H1 (cell line): ENCODE results near the gene ATAD3B. TPM values are rescaled to one million over a fixed set of nuclear protein-coding genes. Genes with fewer than 3 reads are reported as not detected.
"Not testable (repeated sequence)": the region's sequence is repeated elsewhere in the genome, so short reads cannot be mapped to it uniquely, and the experiment has no call there.

Experiments used
- CTCF ChIA-PET: fragments of 300-600 bp; sonication (Branson Sonifier 250); formaldehyde crosslinking; loops from one replicate; lab custom pipeline; 2021; ENCODE audit not compliant: partially characterized antibody; lab: Charles Lee
- POLR2A ChIA-PET: fragments of 300-600 bp; sonication (Branson Sonifier 250); formaldehyde crosslinking; loops from one replicate; lab custom pipeline; 2021; ENCODE audit warnings: inconsistent platforms; ENCODE audit not compliant: partially characterized antibody; lab: Charles Lee
- DNase-seq, 2 experiments: peaks; one replicate each; pipeline versions ENCODE4 v3.0.0 to v3.0.0-alpha.2; 2010 to 2022; ENCODE audit warnings: low spot score in 2 of 2, low read depth in 1 of 2, mixed read lengths in 1 of 2
- FAIRE-seq: peaks from 2 replicates; lab custom pipeline; 2011; peaks lifted over from hg19 to GRCh38; lab: Jason Lieb, UNC
- H2AFZ ChIP-seq: 2 replicates; pipeline ENCODE4 v1.8.1; 2012; ENCODE audit warnings: low read length, inconsistent platforms
- H2AK5ac ChIP-seq: 2 replicates; pipeline ENCODE4 v1.6.1; 2013; ENCODE audit warnings: low read depth, low read length
- H2BK120ac ChIP-seq: replicated peaks from 2 replicates; pipeline ENCODE3; 2013; ENCODE audit warnings: low read depth, low read length, inconsistent platforms
- H2BK12ac ChIP-seq: 2 replicates; pipeline ENCODE4 v1.6.1; 2013; ENCODE audit warnings: low read depth, low read length
- H2BK15ac ChIP-seq: 2 replicates; pipeline ENCODE4 v1.6.1; 2013; ENCODE audit warnings: low read length
- H2BK20ac ChIP-seq: 2 replicates; pipeline ENCODE4 v1.6.1; 2013; ENCODE audit warnings: low read length
- H2BK5ac ChIP-seq: 2 replicates; pipeline ENCODE4 v1.6.1; 2013; ENCODE audit warnings: low read depth, low read length
- H3K14ac ChIP-seq: 2 replicates; pipeline ENCODE4 v1.6.1; 2013; ENCODE audit warnings: inconsistent platforms; ENCODE audit not compliant: insufficient read length
- H3K18ac ChIP-seq: 2 replicates; pipeline ENCODE4 v1.6.1; 2013; ENCODE audit warnings: low read length; ENCODE audit errors: extremely low read depth
- H3K23ac ChIP-seq: 2 replicates; pipeline ENCODE4 v1.6.1; 2013; ENCODE audit warnings: inconsistent platforms; ENCODE audit not compliant: insufficient read length
- H3K23me2 ChIP-seq: 2 replicates; pipeline ENCODE4 v1.6.1; 2013; ENCODE audit warnings: low read depth, low read length
- H3K27ac ChIP-seq: 2 replicates; pipeline ENCODE4 v1.6.1; 2011; ENCODE audit warnings: low read depth, low read length, inconsistent platforms
- H3K27me3 ChIP-seq, 4 experiments: replicated peaks in 1 of 4; 1 replicate in 1 of 4; 2 replicates in 3 of 4; pipeline versions ENCODE4 v1.6.1 to v1.8.1; 2011 to 2013; ENCODE audit warnings: low read length in 3 of 4, mild to moderate bottlenecking in 3 of 4, inconsistent platforms in 2 of 4, mixed read lengths in 2 of 4, moderate library complexity in 1 of 4; ENCODE audit not compliant: control insufficient read depth in 3 of 4, insufficient read depth in 3 of 4; ENCODE audit errors: extremely low read depth in 1 of 4
- H3K36me3 ChIP-seq, 4 experiments: 2 replicates each; pipeline versions ENCODE4 v1.6.1 to v1.8.1; 2011 to 2013; ENCODE audit warnings: mild to moderate bottlenecking in 4 of 4, low read length in 3 of 4, moderate library complexity in 2 of 4, control low read depth in 1 of 4, inconsistent platforms in 1 of 4; ENCODE audit not compliant: insufficient read depth in 4 of 4, control insufficient read depth in 2 of 4
- H3K4ac ChIP-seq: replicated peaks from 2 replicates; pipeline ENCODE3; 2013; ENCODE audit warnings: low read length, low read depth, mixed read lengths, inconsistent platforms; ENCODE audit not compliant: insufficient read length
- H3K4me1 ChIP-seq, 4 experiments: replicated peaks in 1 of 4; 1 replicate in 1 of 4; 2 replicates in 3 of 4; pipeline versions ENCODE4 v1.6.1 to v1.8.1; 2011 to 2013; ENCODE audit warnings: low read length in 3 of 4, inconsistent platforms in 2 of 4, mixed read lengths in 1 of 4; ENCODE audit not compliant: insufficient read depth in 4 of 4, control insufficient read depth in 3 of 4
- H3K4me2 ChIP-seq, 2 experiments: 2 replicates each; pipeline versions ENCODE4 v1.6.1 to v1.8.1; 2011 to 2013; ENCODE audit warnings: low read depth in 2 of 2, low read length in 2 of 2, control low read depth in 1 of 2, inconsistent platforms in 1 of 2, mild to moderate bottlenecking in 1 of 2; ENCODE audit not compliant: insufficient read depth in 1 of 2
- H3K4me3 ChIP-seq, 4 experiments: fragments of 200-600, 300-600 bp in 1 of 4; sonication (generic), shearing (Covaris generic), sonication (Bioruptor Twin) in 1 of 4; 2 replicates each; pipeline versions ENCODE4 v1.5.1 to v1.8.1; 2011 to 2016; ENCODE audit warnings: low read length in 4 of 4, low read depth in 3 of 4, control low read depth in 2 of 4, inconsistent platforms in 2 of 4, mild to moderate bottlenecking in 2 of 4, mixed read lengths in 1 of 4, moderate library complexity in 1 of 4; ENCODE audit not compliant: insufficient read depth in 2 of 4; ENCODE audit errors: extremely low read depth in 1 of 4
- H3K56ac ChIP-seq: replicated peaks from 2 replicates; pipeline ENCODE3; 2013; ENCODE audit warnings: low read depth, mild to moderate bottlenecking, mixed read lengths, low read length, inconsistent platforms; ENCODE audit not compliant: insufficient read length
- H3K79me1 ChIP-seq: 2 replicates; pipeline ENCODE4 v1.6.1; 2013; ENCODE audit warnings: low read depth, low read length, control low read depth
- H3K79me2 ChIP-seq, 2 experiments: 2 replicates each; pipeline versions ENCODE4 v1.6.1 to v1.8.1; 2012 to 2013; ENCODE audit warnings: low read length in 2 of 2, mild to moderate bottlenecking in 2 of 2, inconsistent platforms in 1 of 2; ENCODE audit not compliant: insufficient read depth in 2 of 2, control insufficient read depth in 1 of 2
- H3K9ac ChIP-seq, 4 experiments: replicated peaks in 1 of 4; 1 replicate in 1 of 4; 2 replicates in 3 of 4; pipeline versions ENCODE4 v1.6.1 to v1.8.1; 2011 to 2013; ENCODE audit warnings: low read depth in 3 of 4, low read length in 3 of 4, control low read depth in 2 of 4, mild to moderate bottlenecking in 2 of 4, moderate library complexity in 2 of 4, inconsistent platforms in 1 of 4; ENCODE audit errors: extremely low read depth in 1 of 4
- H3K9me3 ChIP-seq, 2 experiments: 2 replicates each; pipeline versions ENCODE4 v1.6.1 to v1.8.1; 2012 to 2013; ENCODE audit warnings: mild to moderate bottlenecking in 2 of 2, moderate library complexity in 2 of 2, control low read depth in 1 of 2, inconsistent platforms in 1 of 2, low read depth in 1 of 2, low read length in 1 of 2, mixed read lengths in 1 of 2; ENCODE audit not compliant: insufficient read depth in 2 of 2
- H4K20me1 ChIP-seq, 2 experiments: replicated peaks in 1 of 2; 2 replicates each; pipeline versions ENCODE3 to v1.8.1; 2011 to 2013; ENCODE audit warnings: inconsistent platforms in 2 of 2, low read length in 2 of 2, mild to moderate bottlenecking in 1 of 2; ENCODE audit not compliant: insufficient read depth in 2 of 2, control insufficient read depth in 1 of 2
- H4K5ac ChIP-seq: 2 replicates; pipeline ENCODE4 v1.6.1; 2013; ENCODE audit warnings: low read length, low read depth, mixed read lengths, inconsistent platforms; ENCODE audit not compliant: insufficient read length
- H4K8ac ChIP-seq: 2 replicates; pipeline ENCODE4 v1.8.0; 2013; ENCODE audit warnings: mild to moderate bottlenecking, moderate library complexity, low read length, inconsistent platforms; ENCODE audit not compliant: insufficient read depth; ENCODE audit errors: extremely low read depth
- H4K91ac ChIP-seq: replicated peaks from 2 replicates; pipeline ENCODE3; 2013; ENCODE audit warnings: low read length, mixed read lengths, inconsistent platforms; ENCODE audit not compliant: insufficient read length
- WGBS, 2 experiments: shearing (Covaris generic) in 1 of 2; methylation state at CpG; one replicate each; pipeline versions ENCODE4 v1.1.6 to v1.1.7; 2013 to 2015; ENCODE audit warnings: low lambda C conversion rate in 2 of 2, mixed read lengths in 2 of 2, inconsistent platforms in 1 of 2, low coverage in 1 of 2, missing lambda C conversion rate in 1 of 2; ENCODE audit not compliant: insufficient replicate concordance in 2 of 2, insufficient coverage in 1 of 2, insufficient read length in 1 of 2; ENCODE audit errors: extremely low coverage in 1 of 2, missing lambda C conversion rate in 1 of 2; 5-methylcytosine and 5-hydroxymethylcytosine counted together
- polyA plus RNA-seq, 7 experiments: library from polyadenylated mRNA; depleted of rRNA in 3 of 7; stranded (reverse) in 5 of 7; unstranded in 2 of 7; fragments of >200 nt in 5 of 7; fragments of 200-250 nt in 2 of 7; gene quantifications; 1 replicate in 5 of 7; 2 replicates in 1 of 7; 4 replicates in 1 of 7; pipeline versions ENCODE4 v1.2.1 to v1.2.3, GENCODE V29; 2011 to 2013; ENCODE audit warnings: missing spikeins in 2 of 7, mixed read lengths in 2 of 7
- total RNA-seq: library from RNA; stranded (reverse); fragmentation: NEBNext Ultra II Directional; extraction: Animal tissue kit (Norgen Biotek cat#: 25700); gene quantifications from 2 replicates; pipeline ENCODE4 v1.2.1, GENCODE V29; 2021

ATAD3B gene
- total and polyA plus RNA-seq, 2 of the 8 experiments (the other 6 are each of a cell fraction or from before 2014, with no cell fraction given), result 31.3 to 63.0 TPM

DNA sequence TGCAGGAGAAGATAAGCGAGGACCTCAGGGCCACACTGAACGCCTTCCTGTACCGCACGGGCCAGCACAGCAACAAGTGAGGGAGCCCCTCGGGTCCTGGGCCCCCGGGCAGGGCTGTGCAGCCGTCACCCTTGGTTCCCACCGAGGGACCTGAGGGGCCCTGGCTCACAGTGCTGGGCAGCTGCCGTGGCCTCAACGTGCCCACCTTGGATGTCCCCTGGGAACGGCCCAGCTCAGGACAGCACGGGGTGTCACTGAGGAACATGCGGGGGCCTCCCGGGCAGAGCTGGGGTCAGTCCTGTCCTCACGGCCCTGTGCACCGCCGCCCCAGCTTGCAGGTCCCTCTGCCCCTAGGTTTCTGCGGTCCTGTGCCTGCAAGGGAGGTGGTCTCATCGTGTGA, 12.4 kb upstream of the ATAD3B start:
- H3K4ac ChIP-seq, H3K23me2 ChIP-seq, H2AFZ ChIP-seq, H3K23ac ChIP-seq, H2BK15ac ChIP-seq, H4K20me1 ChIP-seq, H3K4me1 ChIP-seq, POLR2A ChIA-PET, DNase-seq, H3K14ac ChIP-seq, H3K18ac ChIP-seq, H4K5ac ChIP-seq, H3K56ac ChIP-seq, H4K91ac ChIP-seq, H3K27ac ChIP-seq, H3K79me1 ChIP-seq, H3K9ac ChIP-seq, H3K4me3 ChIP-seq, H2AK5ac ChIP-seq, H3K79me2 ChIP-seq, H2BK5ac ChIP-seq, H4K8ac ChIP-seq, H2BK20ac ChIP-seq, FAIRE-seq, H2BK12ac ChIP-seq, H2BK120ac ChIP-seq, H3K27me3 ChIP-seq, H3K9me3 ChIP-seq, H3K36me3 ChIP-seq, H3K4me2 ChIP-seq: not testable (repeated sequence)
- CTCF ChIA-PET, result interaction anchor here (0.7 to 1.2 kb wide), 2 partner anchors 11 to 19 kb away, joined by 3 to 4 read pairs; no protein-coding TSS in a partner anchor
- WGBS, 2 experiments, result 79% methylated on average over 3 of the region's 19 CpGs; no CpG with 5 or more reads in 1 of the 2 experiments

DNA sequence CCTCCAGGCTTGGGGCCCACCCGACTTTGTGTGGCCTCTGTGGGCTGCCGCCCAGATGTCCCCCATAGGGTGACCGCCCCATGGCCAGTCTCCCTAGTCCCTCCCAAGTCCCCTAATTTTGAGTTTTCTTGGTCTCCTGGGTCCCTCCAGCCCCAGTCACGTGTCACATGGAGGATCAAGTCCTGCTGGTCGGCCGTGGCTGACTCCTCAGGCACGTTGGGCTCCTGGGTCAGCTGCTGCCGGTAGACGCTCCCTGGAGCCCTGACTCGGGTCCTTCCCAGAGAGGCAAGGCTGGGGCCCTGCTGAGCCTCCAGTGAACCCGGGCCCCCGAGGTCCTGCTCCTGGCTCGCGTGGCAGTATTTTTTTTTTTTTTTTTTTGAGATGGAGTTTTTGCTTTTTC, 11.9 kb upstream of the ATAD3B start:
- H2AFZ ChIP-seq, H3K79me2 ChIP-seq, H3K9ac ChIP-seq, H2BK120ac ChIP-seq, H4K8ac ChIP-seq, H2BK12ac ChIP-seq, H3K79me1 ChIP-seq, POLR2A ChIA-PET, H4K91ac ChIP-seq, H2AK5ac ChIP-seq, FAIRE-seq, H3K4me2 ChIP-seq, H3K18ac ChIP-seq, H2BK5ac ChIP-seq, H3K4me1 ChIP-seq, H3K23me2 ChIP-seq, H3K27ac ChIP-seq, H4K20me1 ChIP-seq, H2BK20ac ChIP-seq, DNase-seq, H3K4me3 ChIP-seq, H2BK15ac ChIP-seq, H3K9me3 ChIP-seq, H3K23ac ChIP-seq, H3K14ac ChIP-seq, H3K4ac ChIP-seq, H3K27me3 ChIP-seq, H4K5ac ChIP-seq, H3K56ac ChIP-seq, H3K36me3 ChIP-seq: not testable (repeated sequence)
- CTCF ChIA-PET, result interaction anchor here (0.6 kb wide), 1 partner anchor 84 kb away, joined by 3 read pairs; no protein-coding TSS in a partner anchor
- 97% methylated on average over 12 of the region's 14 CpGs; no CpG with 5 or more reads in 1 of the 2 experiments for WGBS, 2 experiments
